H1 (cell line): ENCODE data around the gene TBX6. TPM values are rescaled to one million over a fixed set of nuclear protein-coding genes. Genes with fewer than 3 reads are reported as not detected.
A peak's percentile ranks its signal among the peaks of the same experiment; 100 is the strongest.

Source experiments
- CTCF ChIA-PET: fragments of 300-600 bp; sonication (Branson Sonifier 250); formaldehyde crosslinking; loops from one replicate; lab custom pipeline; 2021; ENCODE audit not compliant: partially characterized antibody; lab: Charles Lee
- POLR2A ChIA-PET: fragments of 300-600 bp; sonication (Branson Sonifier 250); formaldehyde crosslinking; loops from one replicate; lab custom pipeline; 2021; ENCODE audit warnings: inconsistent platforms; ENCODE audit not compliant: partially characterized antibody; lab: Charles Lee
- DNase-seq, 2 experiments: peaks; one replicate each; pipeline versions ENCODE4 v3.0.0 to v3.0.0-alpha.2; 2010 to 2022; ENCODE audit warnings: low spot score in 2 of 2, low read depth in 1 of 2, mixed read lengths in 1 of 2
- FAIRE-seq: peaks from 2 replicates; lab custom pipeline; 2011; peaks lifted over from hg19 to GRCh38; lab: Jason Lieb, UNC
- H2AFZ ChIP-seq: 2 replicates; pipeline ENCODE4 v1.8.1; 2012; ENCODE audit warnings: low read length, inconsistent platforms
- H2AK5ac ChIP-seq: 2 replicates; pipeline ENCODE4 v1.6.1; 2013; ENCODE audit warnings: low read depth, low read length
- H2BK120ac ChIP-seq: replicated peaks from 2 replicates; pipeline ENCODE3; 2013; ENCODE audit warnings: low read depth, low read length, inconsistent platforms
- H2BK12ac ChIP-seq: 2 replicates; pipeline ENCODE4 v1.6.1; 2013; ENCODE audit warnings: low read depth, low read length
- H2BK15ac ChIP-seq: 2 replicates; pipeline ENCODE4 v1.6.1; 2013; ENCODE audit warnings: low read length
- H2BK20ac ChIP-seq: 2 replicates; pipeline ENCODE4 v1.6.1; 2013; ENCODE audit warnings: low read length
- H2BK5ac ChIP-seq: 2 replicates; pipeline ENCODE4 v1.6.1; 2013; ENCODE audit warnings: low read depth, low read length
- H3K14ac ChIP-seq: 2 replicates; pipeline ENCODE4 v1.6.1; 2013; ENCODE audit warnings: inconsistent platforms; ENCODE audit not compliant: insufficient read length
- H3K18ac ChIP-seq: 2 replicates; pipeline ENCODE4 v1.6.1; 2013; ENCODE audit warnings: low read length; ENCODE audit errors: extremely low read depth
- H3K23ac ChIP-seq: 2 replicates; pipeline ENCODE4 v1.6.1; 2013; ENCODE audit warnings: inconsistent platforms; ENCODE audit not compliant: insufficient read length
- H3K23me2 ChIP-seq: 2 replicates; pipeline ENCODE4 v1.6.1; 2013; ENCODE audit warnings: low read depth, low read length
- H3K27ac ChIP-seq: 2 replicates; pipeline ENCODE4 v1.6.1; 2011; ENCODE audit warnings: low read depth, low read length, inconsistent platforms
- H3K27me3 ChIP-seq, 4 experiments: replicated peaks in 1 of 4; 1 replicate in 1 of 4; 2 replicates in 3 of 4; pipeline versions ENCODE4 v1.6.1 to v1.8.1; 2011 to 2013; ENCODE audit warnings: low read length in 3 of 4, mild to moderate bottlenecking in 3 of 4, inconsistent platforms in 2 of 4, mixed read lengths in 2 of 4, moderate library complexity in 1 of 4; ENCODE audit not compliant: control insufficient read depth in 3 of 4, insufficient read depth in 3 of 4; ENCODE audit errors: extremely low read depth in 1 of 4
- H3K36me3 ChIP-seq, 4 experiments: 2 replicates each; pipeline versions ENCODE4 v1.6.1 to v1.8.1; 2011 to 2013; ENCODE audit warnings: mild to moderate bottlenecking in 4 of 4, low read length in 3 of 4, moderate library complexity in 2 of 4, control low read depth in 1 of 4, inconsistent platforms in 1 of 4; ENCODE audit not compliant: insufficient read depth in 4 of 4, control insufficient read depth in 2 of 4
- H3K4ac ChIP-seq: replicated peaks from 2 replicates; pipeline ENCODE3; 2013; ENCODE audit warnings: low read length, low read depth, mixed read lengths, inconsistent platforms; ENCODE audit not compliant: insufficient read length
- H3K4me1 ChIP-seq, 4 experiments: replicated peaks in 1 of 4; 1 replicate in 1 of 4; 2 replicates in 3 of 4; pipeline versions ENCODE4 v1.6.1 to v1.8.1; 2011 to 2013; ENCODE audit warnings: low read length in 3 of 4, inconsistent platforms in 2 of 4, mixed read lengths in 1 of 4; ENCODE audit not compliant: insufficient read depth in 4 of 4, control insufficient read depth in 3 of 4
- H3K4me2 ChIP-seq, 2 experiments: 2 replicates each; pipeline versions ENCODE4 v1.6.1 to v1.8.1; 2011 to 2013; ENCODE audit warnings: low read depth in 2 of 2, low read length in 2 of 2, control low read depth in 1 of 2, inconsistent platforms in 1 of 2, mild to moderate bottlenecking in 1 of 2; ENCODE audit not compliant: insufficient read depth in 1 of 2
- H3K4me3 ChIP-seq, 4 experiments: fragments of 200-600, 300-600 bp in 1 of 4; sonication (generic), shearing (Covaris generic), sonication (Bioruptor Twin) in 1 of 4; 2 replicates each; pipeline versions ENCODE4 v1.5.1 to v1.8.1; 2011 to 2016; ENCODE audit warnings: low read length in 4 of 4, low read depth in 3 of 4, control low read depth in 2 of 4, inconsistent platforms in 2 of 4, mild to moderate bottlenecking in 2 of 4, mixed read lengths in 1 of 4, moderate library complexity in 1 of 4; ENCODE audit not compliant: insufficient read depth in 2 of 4; ENCODE audit errors: extremely low read depth in 1 of 4
- H3K56ac ChIP-seq: replicated peaks from 2 replicates; pipeline ENCODE3; 2013; ENCODE audit warnings: low read depth, mild to moderate bottlenecking, mixed read lengths, low read length, inconsistent platforms; ENCODE audit not compliant: insufficient read length
- H3K79me1 ChIP-seq: 2 replicates; pipeline ENCODE4 v1.6.1; 2013; ENCODE audit warnings: low read depth, low read length, control low read depth
- H3K79me2 ChIP-seq, 2 experiments: 2 replicates each; pipeline versions ENCODE4 v1.6.1 to v1.8.1; 2012 to 2013; ENCODE audit warnings: low read length in 2 of 2, mild to moderate bottlenecking in 2 of 2, inconsistent platforms in 1 of 2; ENCODE audit not compliant: insufficient read depth in 2 of 2, control insufficient read depth in 1 of 2
- H3K9ac ChIP-seq, 4 experiments: replicated peaks in 1 of 4; 1 replicate in 1 of 4; 2 replicates in 3 of 4; pipeline versions ENCODE4 v1.6.1 to v1.8.1; 2011 to 2013; ENCODE audit warnings: low read depth in 3 of 4, low read length in 3 of 4, control low read depth in 2 of 4, mild to moderate bottlenecking in 2 of 4, moderate library complexity in 2 of 4, inconsistent platforms in 1 of 4; ENCODE audit errors: extremely low read depth in 1 of 4
- H3K9me3 ChIP-seq, 2 experiments: 2 replicates each; pipeline versions ENCODE4 v1.6.1 to v1.8.1; 2012 to 2013; ENCODE audit warnings: mild to moderate bottlenecking in 2 of 2, moderate library complexity in 2 of 2, control low read depth in 1 of 2, inconsistent platforms in 1 of 2, low read depth in 1 of 2, low read length in 1 of 2, mixed read lengths in 1 of 2; ENCODE audit not compliant: insufficient read depth in 2 of 2
- H4K20me1 ChIP-seq, 2 experiments: replicated peaks in 1 of 2; 2 replicates each; pipeline versions ENCODE3 to v1.8.1; 2011 to 2013; ENCODE audit warnings: inconsistent platforms in 2 of 2, low read length in 2 of 2, mild to moderate bottlenecking in 1 of 2; ENCODE audit not compliant: insufficient read depth in 2 of 2, control insufficient read depth in 1 of 2
- H4K5ac ChIP-seq: 2 replicates; pipeline ENCODE4 v1.6.1; 2013; ENCODE audit warnings: low read length, low read depth, mixed read lengths, inconsistent platforms; ENCODE audit not compliant: insufficient read length
- H4K8ac ChIP-seq: 2 replicates; pipeline ENCODE4 v1.8.0; 2013; ENCODE audit warnings: mild to moderate bottlenecking, moderate library complexity, low read length, inconsistent platforms; ENCODE audit not compliant: insufficient read depth; ENCODE audit errors: extremely low read depth
- H4K91ac ChIP-seq: replicated peaks from 2 replicates; pipeline ENCODE3; 2013; ENCODE audit warnings: low read length, mixed read lengths, inconsistent platforms; ENCODE audit not compliant: insufficient read length
- EZH2 ChIP-seq: fragments of 200-600 bp; sonication (generic); IDR thresholded peaks from 2 replicates; pipeline ENCODE4 v1.7.1; 2012; ENCODE audit warnings: low read depth, mild to moderate bottlenecking, moderate library complexity, low read length, inconsistent platforms; ENCODE audit not compliant: severe bottlenecking
- RAD21 ChIP-seq, 2 experiments: IDR thresholded peaks in 1 of 2; conservative IDR thresholded peaks in 1 of 2; 2 replicates each; pipeline ENCODE4 v1.6.1; 2011; ENCODE audit warnings: low read depth in 2 of 2, low read length in 2 of 2, improper control_type of control experiment in 1 of 2, inconsistent platforms in 1 of 2, mild to moderate bottlenecking in 1 of 2, moderate library complexity in 1 of 2
- RXRA ChIP-seq: IDR thresholded peaks from 2 replicates; pipeline ENCODE4 v1.6.1; 2011; ENCODE audit warnings: low read depth, mild to moderate bottlenecking, low read length, moderate library complexity; ENCODE audit not compliant: insufficient read depth
- WGBS, 2 experiments: shearing (Covaris generic) in 1 of 2; methylation state at CpG; one replicate each; pipeline versions ENCODE4 v1.1.6 to v1.1.7; 2013 to 2015; ENCODE audit warnings: low lambda C conversion rate in 2 of 2, mixed read lengths in 2 of 2, inconsistent platforms in 1 of 2, low coverage in 1 of 2, missing lambda C conversion rate in 1 of 2; ENCODE audit not compliant: insufficient replicate concordance in 2 of 2, insufficient coverage in 1 of 2, insufficient read length in 1 of 2; ENCODE audit errors: extremely low coverage in 1 of 2, missing lambda C conversion rate in 1 of 2; 5-methylcytosine and 5-hydroxymethylcytosine counted together
- polyA plus RNA-seq, 7 experiments: library from polyadenylated mRNA; depleted of rRNA in 3 of 7; stranded (reverse) in 5 of 7; unstranded in 2 of 7; fragments of >200 nt in 5 of 7; fragments of 200-250 nt in 2 of 7; gene quantifications; 1 replicate in 5 of 7; 2 replicates in 1 of 7; 4 replicates in 1 of 7; pipeline versions ENCODE4 v1.2.1 to v1.2.3, GENCODE V29; 2011 to 2013; ENCODE audit warnings: missing spikeins in 2 of 7, mixed read lengths in 2 of 7
- total RNA-seq: library from RNA; stranded (reverse); fragmentation: NEBNext Ultra II Directional; extraction: Animal tissue kit (Norgen Biotek cat#: 25700); gene quantifications from 2 replicates; pipeline ENCODE4 v1.2.1, GENCODE V29; 2021
- TF ChIP-seq, protein P1 (sequence below), 3 experiments: IDR thresholded peaks; 1 replicate in 2 of 3; 2 replicates in 1 of 3; pipeline versions ENCODE4 v1.5.1 to v1.6.1; 2011; ENCODE audit warnings: low read length in 3 of 3, mild to moderate bottlenecking in 3 of 3, inconsistent platforms in 2 of 3, low read depth in 1 of 3, moderate library complexity in 1 of 3; ENCODE audit not compliant: insufficient read depth in 1 of 3; ENCODE audit errors: control extremely low read depth in 1 of 3

The TBX6 gene
- total and polyA plus RNA-seq, 2 of the 8 experiments (the other 6 are each of a cell fraction or from before 2014, with no cell fraction given), result 2.2 to 2.8 TPM

DNA sequence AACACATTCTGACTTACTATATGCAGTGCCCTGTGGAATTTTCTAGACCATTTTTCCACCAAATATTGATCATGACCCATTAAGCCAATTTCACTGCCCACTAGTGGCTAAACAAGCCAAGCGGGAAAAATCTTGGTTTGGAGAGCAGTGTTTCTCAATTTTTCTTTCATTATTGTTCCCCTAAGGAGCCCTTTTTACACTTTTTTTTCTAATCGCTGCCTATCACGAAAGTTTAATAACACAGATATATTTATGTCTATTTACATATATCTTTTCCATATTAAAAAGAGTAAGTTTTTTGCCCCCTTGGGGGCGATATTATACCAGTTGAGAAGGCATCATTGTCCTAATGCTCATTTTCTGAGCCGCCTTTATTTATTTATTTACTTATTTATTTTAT lies 49.9 kb downstream of the TBX6 start:
- CTCF ChIA-PET, result interaction anchor here (0.5 to 3.7 kb wide), 12 partner anchors 10 to 193 kb away, joined by 3 to 25 read pairs (median 3); partner anchors contain the start of genes TBX6 and TLCD3B
- DNase-seq (no peak), FAIRE-seq (no peak)
- Histone ChIP-seq H3K36me3 (no peaks in the 10 kb centered on the region), H4K5ac (no peak overlapping the region), H3K79me1 (peaks cover 3% of the 10 kb centered on the region; the same call in 1 of the 2 replicates), H3K56ac (no peak overlapping the region), H3K9me3 (no peaks in the 10 kb centered on the region), H3K9ac (no peak overlapping the region), H2BK5ac (no peak overlapping the region), H2BK120ac (no peak overlapping the region), H3K4ac (no peak overlapping the region), H3K4me3 (no peak overlapping the region), H4K20me1 (peaks cover 0 to 5% of the 10 kb centered on the region in 2 experiments), H2AK5ac (no peak overlapping the region), H3K23ac (no peak overlapping the region), H3K4me1 (no peaks in the 10 kb centered on the region), H2AFZ (no peak overlapping the region), H2BK12ac (no peak overlapping the region), H3K79me2 (no peaks in the 10 kb centered on the region), H3K14ac (no peak overlapping the region), H3K27ac (no peak overlapping the region), H3K27me3 (peaks cover 0 to 6% (median 1%) of the 10 kb centered on the region in 4 experiments; a peak in 3 of 7 replicates), H4K8ac (no peak overlapping the region), H4K91ac (no peak overlapping the region), H2BK15ac (no peak overlapping the region), H3K23me2 (peaks cover 6% of the 10 kb centered on the region; the same call in 1 of the 2 replicates), H3K4me2 (no peak overlapping the region), H2BK20ac (no peak overlapping the region), H3K18ac (no peak overlapping the region)
- WGBS, 2 experiments, result 49% methylated on average over 5 of the region's 5 CpGs; no CpG with 5 or more reads in 1 of the 2 experiments
- POLR2A ChIA-PET, result no interaction called here
- TF ChIP-seq RAD21 (IDR thresholded peaks at IDR 0.05 in 1 of 2, conservative IDR thresholded peaks at IDR 0.05 in 1 of 2; ENCODE audit: low read depth in 2 of 2, low read length in 2 of 2), result peak; percentile 10 to 36; a peak in 2 of 4 replicates
- TF ChIP-seq EZH2, result no peak
- TF ChIP-seq RXRA, result no peak
- TF ChIP-seq, protein P1, sequence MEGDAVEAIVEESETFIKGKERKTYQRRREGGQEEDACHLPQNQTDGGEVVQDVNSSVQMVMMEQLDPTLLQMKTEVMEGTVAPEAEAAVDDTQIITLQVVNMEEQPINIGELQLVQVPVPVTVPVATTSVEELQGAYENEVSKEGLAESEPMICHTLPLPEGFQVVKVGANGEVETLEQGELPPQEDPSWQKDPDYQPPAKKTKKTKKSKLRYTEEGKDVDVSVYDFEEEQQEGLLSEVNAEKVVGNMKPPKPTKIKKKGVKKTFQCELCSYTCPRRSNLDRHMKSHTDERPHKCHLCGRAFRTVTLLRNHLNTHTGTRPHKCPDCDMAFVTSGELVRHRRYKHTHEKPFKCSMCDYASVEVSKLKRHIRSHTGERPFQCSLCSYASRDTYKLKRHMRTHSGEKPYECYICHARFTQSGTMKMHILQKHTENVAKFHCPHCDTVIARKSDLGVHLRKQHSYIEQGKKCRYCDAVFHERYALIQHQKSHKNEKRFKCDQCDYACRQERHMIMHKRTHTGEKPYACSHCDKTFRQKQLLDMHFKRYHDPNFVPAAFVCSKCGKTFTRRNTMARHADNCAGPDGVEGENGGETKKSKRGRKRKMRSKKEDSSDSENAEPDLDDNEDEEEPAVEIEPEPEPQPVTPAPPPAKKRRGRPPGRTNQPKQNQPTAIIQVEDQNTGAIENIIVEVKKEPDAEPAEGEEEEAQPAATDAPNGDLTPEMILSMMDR (IDR thresholded peaks at IDR 0.05; ENCODE audit: control extremely low read depth in 1 of 3, insufficient read depth in 1 of 3, low read depth in 1 of 3, low read length in 3 of 3), result peak in 2 of 3 experiments; percentile 1 to 41; a peak in 2 of 4 replicates
